Measurements from ENCODE around the gene DAAM1. TPM values are rescaled to one million over a fixed set of nuclear protein-coding genes. Genes with fewer than 3 reads are reported as not detected.

Gene DAAM1
- 11.7 TPM for polyA plus RNA-seq (2013, experiment 1 of 2; ENCODE audit: insufficient read length)
- polyA plus RNA-seq (2013, experiment 2 of 2; ENCODE audit: insufficient read length), result 15.9 TPM

DNA sequence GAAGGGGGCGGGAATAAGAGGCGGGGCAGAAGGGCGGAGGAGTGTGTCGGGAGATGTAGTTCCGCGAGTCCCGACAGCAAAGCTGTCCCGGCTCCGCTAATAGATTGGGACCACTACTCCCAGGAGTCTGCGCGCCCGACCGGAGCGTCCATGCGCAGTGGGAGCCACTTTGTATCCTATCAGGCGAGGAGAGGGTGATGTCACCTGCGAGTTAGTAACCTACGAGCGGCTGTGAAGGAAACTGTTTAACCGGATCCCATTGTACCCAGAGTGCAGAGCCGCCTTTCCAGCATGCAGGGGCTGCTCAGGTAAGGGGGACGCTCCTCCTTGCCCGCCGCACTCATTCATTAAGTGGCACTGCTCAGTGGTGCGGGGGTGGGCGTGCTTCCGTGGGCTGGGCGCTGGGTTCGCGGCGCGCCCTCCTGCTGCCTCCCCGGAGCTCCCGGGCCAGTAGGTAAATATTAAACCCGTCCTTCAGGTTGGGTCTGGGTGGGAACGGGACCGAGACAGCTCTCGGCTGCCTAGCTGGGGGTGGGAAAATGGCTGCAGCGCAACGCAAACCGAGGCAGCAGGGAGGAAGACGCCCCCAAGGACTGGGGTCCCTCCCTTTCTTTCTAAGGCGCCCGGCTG is at the start of gene DAAM1:
Gene DAAM1, plus strand, starts transcription at position 207 of the 630 bp plus-strand sequence. CDS start 74,811 bp downstream, outside the sequence.
- DNase-seq, result peak; percentile 99

DNA sequence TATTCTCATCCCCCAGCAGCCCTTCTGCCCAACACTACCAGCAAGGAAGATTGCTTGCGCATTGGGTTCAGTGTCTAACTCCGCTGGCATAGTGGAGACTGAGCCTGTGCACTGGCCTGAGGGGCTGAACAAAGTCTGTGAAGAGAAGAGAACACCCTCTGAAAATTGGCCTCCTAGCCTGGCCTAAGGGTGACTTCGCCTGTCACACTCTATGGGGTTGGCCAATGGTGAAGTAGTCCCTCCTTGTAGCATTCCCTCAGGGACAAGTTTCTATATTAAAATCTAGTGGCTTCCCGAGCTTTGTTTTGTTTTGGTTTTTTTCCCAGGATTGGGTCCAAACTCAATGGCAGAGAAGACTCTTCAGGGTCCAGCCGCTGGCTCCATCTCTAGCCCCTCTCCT is 49.1 kb upstream of the DAAM1 start:
- no peak for DNase-seq

DNA sequence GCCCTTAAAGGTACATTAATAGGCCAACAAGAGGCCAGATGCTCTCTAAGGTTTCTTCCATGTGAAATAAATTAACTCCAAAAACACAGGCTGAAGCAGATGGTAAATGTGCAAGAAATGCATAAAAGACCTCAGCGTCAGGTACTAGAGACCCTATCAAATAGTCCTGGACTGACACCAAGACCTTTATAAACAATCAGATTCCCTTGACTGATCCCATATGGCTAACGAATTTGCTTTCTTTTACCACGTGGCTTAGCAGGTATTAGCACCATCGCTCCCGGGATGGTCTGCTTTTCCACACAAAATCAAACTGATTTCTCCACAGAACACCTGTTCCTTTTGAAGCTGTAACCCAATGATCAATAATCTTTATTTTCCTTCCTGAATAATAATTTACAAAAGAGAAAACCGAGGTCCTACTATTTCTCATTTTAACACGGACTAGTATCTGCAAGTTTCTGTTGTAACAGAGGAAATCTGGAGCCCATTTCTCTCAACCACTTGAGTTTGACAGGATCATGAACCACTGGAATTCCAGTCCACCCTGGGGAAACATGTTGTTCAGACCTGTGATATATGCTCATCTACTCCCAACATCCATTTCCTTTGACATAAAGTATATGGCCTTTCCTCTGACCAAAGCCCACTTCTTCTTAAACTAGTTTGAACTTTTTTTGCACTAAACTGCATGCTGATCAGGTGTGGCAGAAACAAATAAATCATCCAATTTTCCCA is 48.2 kb upstream of the DAAM1 start:
- DNase-seq, result no peak

DNA sequence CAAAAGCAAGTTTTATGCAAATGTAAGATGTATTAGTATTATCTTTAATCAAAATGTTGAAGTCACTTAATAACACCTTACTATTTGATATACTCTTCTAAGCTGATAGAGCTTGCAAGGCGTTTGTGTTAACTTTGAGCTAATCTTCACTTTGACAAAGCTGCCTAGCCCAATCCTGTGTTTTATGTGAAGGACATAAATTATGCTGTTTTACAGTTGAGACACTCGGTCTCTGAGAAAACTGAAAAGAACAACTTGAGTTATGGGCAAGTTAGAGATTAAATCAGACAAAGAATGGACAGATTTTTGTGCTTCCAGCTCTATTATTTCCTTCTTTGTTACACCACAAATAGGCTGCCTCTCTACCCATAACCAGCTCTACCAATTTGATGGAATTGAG is 42.0 kb upstream of the DAAM1 start:
- DNase-seq, result no peak

DNA sequence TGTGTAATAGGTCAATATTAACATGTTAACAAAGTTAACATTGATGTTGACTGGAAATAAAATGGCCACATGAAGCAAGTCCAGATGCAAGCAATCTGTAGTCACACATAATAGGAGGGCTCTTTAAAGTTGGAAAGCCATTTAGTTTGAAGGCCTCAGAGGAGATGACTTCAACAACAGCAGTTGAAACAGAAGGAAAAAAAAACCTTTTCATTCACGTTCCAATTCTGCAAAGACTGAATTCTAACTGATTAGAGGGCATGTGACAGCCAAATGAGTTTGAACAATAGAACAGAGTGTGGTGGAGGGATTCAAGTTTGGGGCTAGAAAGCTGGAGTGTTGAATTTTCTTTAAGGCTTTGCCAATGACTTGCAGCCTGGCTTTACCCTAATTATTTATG is 41.5 kb upstream of the DAAM1 start:
- no peak for DNase-seq

DNA sequence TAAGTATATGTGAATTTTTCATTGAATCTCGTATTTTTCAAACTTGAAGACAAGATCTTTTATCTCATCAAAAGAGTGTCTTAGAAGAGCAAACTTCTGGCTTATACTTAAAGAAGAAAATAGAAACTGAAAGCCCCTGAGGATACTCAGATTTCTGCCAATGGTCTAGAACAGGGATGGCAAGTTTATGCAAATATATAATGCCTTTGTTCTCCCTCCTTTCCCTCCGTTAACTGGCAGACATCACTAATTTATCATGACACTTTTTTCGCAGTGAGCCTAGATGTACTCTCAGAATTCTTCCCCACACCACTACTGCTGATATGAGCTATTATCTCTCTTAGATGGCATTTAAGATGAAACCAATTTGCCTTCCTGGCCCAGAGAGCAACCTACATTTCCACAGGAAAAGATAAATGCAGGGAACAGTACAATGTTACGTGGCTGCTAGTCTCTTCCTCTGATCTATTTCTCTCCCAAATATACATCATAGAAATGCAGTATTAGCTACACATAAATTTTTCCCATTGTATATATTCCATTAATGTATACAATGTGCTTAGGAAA is 40.0 kb upstream of the DAAM1 start:
- DNase-seq, result no peak

DNA sequence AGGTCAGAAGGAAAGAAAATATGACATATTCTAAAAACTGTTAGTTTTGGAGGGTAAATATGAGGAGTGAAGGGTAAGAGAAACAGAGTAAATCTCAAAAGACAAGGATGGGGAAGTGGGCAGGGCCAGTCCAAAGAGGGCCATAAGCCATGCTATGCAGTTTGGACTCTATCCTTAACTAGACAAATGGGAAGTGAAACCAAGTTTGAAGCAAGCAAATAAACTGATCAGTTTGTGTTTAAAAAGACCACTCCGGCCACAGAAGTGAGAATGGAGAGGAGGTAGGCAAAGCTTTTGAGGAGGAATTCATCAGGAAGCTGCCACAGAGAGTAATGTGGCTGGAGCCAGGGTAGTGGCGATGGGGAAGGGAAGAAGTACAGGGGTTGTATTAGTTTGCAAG is 37.5 kb upstream of the DAAM1 start:
- DNase-seq, result no peak

DNA sequence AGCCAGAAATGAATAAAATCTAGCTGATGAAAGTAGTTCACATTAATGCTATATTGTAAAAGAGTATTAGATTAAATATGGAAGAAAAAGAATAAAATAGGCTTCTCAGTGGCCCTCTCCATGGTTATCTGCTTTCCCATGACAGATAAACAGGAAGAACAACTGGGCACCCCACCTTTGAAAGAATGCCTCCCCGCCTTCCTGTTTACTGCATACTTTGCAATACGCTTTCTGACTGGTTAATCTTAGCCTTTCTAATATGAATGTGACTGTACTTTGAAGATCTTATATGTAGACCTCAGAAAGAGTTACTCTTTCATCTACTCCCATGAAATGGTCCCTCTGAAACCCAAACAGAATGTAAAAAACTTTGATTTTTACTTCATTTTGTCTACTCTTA is 34.1 kb upstream of the DAAM1 start:
- DNase-seq, result no peak

DNA sequence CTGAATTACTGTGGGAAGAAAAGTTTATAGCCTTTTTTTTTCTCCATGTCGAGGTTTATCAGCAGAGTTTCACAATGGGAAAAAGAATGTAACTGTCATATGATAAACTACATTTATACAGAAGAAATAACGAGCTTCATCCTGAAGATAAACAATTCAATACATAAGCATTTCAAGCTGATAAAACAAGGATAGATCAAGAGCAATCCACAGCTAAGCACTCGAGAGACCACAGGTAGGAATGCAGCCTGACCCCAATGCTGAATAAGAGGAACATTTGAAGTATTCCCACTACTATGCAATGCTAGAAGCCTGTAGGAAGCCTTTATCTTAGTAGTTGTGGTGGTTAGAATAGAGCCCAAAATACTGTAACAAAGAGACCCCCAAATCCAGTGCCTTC is 32.6 kb upstream of the DAAM1 start:
- DNase-seq, result no peak

DNA sequence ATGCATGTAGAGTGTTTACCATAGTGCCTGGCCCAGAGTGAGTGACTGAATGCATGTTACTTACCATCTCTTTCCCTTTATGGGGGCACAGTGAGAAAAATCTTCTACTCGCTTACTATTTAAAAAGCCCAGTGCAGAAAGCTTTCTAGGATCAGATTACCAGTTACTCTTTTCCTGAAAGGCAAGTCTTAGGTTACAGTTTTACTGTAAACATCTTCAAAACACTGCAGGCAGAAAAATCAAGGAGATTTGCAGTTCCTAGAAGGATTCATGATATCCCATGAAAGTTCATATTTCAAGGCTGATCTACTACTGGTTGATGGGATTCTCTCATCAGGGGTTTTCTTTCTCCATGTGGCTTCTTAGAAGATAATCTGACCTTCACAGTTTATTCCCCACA is 29.3 kb upstream of the DAAM1 start:
- no peak for DNase-seq

DNA sequence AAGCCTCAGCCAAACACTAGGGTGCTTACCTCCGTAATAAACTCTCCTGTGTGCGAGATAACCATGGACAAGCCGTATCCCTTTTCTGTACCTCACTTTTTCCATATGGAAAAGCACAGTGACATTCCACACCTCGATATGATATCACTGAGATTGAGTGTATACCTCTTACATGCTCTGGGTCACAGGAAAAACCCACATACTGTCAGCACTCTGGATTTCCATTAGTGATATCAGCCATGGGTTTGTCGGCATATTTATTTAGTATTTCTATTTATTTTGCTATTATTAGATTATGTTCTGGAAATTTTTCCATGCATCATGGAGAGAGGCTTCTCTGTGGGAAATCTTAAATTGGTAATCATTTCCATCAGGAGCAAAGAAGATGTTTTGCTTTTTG is 28.0 kb upstream of the DAAM1 start:
- DNase-seq, result no peak

DNA sequence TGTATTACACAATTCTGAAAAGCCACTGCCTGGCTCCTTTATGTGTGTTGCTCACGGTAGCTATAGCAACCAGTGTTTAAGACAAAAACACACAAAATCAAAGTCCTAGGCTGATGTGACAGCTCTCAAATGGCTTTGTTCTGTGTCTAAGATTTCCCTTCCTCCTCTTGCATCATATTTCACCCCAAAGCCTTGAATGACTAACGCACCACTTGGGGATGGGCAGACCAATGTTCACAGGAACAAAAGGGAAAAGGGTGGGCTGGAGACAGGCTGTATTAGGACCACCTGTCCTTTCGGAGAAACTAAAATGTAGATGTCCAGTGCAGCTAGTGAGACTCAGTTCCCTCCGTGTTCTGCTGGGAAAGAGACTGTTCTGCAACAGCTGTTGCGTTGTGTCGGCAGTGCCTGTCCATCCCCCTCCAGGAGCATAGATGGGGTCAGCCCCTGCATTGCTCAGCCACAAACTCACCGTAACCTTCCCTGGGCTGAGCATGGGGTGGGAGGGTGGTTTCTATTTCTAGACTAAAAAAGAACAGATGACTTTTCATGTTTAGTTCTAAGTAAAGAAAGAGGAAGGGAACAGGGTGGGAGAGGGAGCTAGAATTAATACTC is 26.8 kb upstream of the DAAM1 start:
- DNase-seq, result peak; percentile 64

DNA sequence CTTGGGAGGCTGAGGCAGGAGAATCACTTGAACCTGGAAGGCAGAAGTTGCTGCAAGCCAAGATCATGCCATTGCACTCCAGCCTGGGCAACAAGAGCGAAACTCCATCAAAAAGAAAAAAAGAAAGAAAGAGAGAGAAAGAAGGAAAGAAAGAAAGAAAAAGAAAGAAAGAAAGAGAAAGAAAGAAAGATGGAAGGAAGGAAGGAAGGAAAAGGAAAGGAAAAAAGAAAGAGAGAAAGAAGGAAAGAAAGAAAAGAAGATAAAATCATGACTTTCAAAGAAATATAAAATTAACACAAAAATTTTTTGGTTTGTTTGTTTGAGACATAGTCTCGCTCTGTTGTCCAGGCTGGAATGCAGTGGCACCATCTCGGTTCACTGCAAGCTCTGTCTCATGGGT is 22.2 kb upstream of the DAAM1 start:
- DNase-seq, result no peak

DNA sequence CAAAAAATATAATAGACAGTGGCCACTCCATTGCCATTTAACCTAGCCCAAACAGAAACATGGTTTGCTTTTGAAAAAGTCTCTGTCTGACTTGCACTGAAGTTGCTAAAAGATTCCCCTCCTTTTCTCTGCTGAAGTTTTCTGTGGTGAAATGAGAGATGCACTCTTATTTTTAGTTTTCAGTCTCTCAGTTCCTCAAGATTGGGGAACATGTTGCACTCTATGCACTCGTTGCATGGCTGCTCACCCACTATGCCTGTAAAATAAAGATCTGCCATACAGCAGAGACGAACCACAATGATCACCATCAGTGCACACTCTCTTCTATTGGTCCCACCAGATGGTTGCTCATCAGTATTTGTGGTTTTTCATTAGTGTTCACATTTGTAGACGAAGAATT is 13.1 kb upstream of the DAAM1 start:
- no peak for DNase-seq

DNA sequence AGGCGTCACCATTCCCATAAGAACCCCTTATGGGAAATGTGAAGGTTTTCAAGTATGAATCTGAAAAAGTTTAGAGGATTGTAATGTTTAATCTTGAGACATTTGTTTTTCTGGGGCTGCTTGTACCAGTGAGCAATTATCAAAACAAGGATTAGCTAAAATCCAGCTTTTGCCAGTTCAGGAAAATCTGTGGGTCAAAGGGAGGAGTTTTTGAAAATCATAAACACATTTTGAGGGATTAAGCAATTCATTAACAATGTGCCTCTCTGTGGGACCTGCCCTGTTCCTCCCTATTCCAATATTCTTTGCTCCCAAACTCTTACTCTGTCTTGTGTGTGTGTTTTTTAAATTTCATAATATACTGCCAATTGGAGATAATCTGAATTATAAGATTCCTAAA is 11.7 kb upstream of the DAAM1 start:
- peak; percentile 37 for DNase-seq

DNA sequence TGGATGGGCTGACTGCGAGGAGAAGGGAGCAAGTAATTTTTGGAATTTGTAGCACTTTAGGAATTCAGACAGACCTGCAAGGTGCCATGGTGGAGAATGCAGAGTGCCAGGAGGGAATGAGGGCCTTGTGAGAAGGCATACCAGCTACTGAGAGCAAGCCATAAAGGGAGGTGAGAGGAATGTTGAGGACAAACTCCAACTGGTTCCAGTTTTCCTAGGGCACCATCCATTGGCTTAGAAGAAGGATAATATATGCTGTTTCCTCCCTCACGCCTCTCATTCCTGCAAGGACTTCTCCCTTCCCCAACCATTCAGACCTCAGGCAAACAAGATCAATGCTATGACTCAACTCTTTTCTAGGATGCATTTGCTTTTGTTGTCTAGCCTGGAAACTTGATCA is 11.2 kb upstream of the DAAM1 start:
- peak; percentile 30 for DNase-seq

DNA sequence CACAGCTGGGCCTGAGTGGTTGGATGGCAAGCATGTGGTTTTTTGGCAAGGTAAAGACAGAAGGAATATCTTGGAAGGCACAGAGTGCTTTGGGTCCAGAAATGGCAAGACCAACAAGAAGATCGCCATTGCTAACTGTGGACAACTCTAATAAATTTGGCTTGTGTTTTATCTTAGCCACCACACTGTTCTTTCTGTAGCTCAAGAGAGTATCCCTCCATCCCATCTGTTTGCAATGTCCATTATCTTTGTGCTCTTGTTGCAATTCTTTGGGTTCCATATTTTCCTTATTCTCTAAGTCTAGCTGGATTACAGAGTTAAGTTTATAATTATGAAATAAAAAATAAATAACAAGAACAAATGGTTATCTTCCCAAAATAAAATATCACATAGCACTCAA is 6.7 kb upstream of the DAAM1 start:
- DNase-seq, result no peak

DNA sequence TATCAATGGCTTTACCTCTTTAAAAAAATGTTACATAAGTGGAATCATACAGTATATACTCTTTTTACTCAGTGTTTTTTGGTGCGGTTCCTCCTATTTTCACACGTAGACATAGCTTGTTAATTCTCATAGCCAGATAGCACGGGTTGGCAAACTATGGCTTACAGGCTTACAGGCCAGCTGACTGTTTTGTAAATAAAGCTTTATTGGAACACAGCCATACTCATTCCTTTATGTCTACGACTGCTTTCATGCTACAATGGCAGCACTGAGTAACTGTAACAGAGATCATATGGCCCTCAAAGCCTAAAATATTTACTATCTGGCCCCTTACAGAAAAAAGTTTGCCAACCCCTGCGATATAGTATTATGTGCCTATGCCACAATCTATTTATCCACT is 5.8 kb upstream of the DAAM1 start:
- no peak for DNase-seq

DNA sequence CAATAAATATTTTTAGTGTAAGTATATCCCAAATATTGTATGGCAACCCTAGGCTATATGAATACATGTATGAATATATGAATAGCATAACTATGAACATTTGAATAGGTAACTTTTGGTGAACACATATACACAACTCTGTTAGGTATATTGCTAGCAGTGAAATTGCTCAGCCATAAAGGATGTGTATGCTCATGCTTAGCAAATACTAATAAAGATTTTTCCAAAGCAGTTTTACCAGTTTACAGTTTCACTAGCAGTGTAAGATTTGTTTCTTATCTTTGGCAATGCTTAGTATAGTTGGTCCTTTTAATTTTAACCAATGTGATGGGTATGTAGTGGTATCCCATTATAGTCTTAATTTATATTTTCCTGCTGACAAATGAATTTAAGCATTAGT is 5.3 kb upstream of the DAAM1 start:
- DNase-seq, result no peak

DNA sequence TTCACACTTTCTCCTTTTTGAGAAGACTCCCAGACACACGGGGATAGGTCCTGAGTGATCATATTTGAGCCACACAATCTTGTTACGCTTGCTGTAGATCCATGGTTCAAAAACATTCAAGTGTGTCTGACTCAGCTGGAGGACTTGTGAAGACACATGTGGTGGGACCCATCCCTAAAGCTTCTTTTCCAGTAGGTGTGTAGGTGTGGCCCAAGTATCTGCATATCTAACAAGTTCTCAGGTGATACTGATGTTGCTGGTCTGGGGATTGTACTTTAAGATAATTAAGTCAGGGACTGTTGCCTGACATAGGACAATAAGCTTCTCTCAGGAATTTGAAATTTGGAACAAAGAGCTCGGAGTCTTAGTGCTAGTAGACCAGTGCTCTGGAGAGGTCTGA is 4.1 kb upstream of the DAAM1 start:
- DNase-seq, result no peak

DNA sequence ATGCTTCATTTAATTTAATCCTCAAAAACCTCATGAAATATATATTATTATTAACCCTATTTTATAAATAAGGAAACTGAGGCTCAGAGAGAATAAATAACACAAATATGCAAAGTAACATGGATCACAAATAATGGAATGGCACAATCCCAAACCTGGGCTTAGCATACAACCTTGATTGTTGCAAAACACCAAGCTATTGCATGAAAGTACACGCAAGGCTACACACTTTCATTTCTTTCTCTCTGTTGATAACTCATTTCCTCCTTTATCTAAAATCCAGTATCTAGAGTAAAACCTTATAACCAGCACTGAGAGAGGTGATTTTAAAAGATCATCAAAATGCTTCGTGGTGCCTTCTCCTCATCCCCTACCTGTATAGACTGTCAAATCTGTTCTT is 2.8 kb upstream of the DAAM1 start:
- DNase-seq, result no peak

DNA sequence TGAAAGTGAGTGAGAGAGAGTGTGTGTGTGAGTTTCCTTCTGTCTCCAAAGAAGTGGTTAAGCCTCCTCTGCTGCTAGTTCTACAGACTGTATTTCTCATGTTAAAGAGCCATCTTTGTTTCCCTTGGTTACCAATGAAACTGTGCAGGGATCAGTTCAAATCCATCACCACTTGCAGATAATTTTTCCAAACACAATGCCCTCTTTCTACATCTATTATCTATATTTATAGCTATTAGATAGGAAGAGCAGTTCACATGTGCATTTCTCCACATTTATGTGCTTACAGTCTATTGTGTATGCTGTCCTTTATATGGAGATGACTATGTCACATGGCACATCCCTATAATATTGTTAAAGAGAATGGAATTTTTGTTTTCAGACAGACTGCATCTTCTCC is 2.2 kb upstream of the DAAM1 start:
- DNase-seq, result no peak

DNA sequence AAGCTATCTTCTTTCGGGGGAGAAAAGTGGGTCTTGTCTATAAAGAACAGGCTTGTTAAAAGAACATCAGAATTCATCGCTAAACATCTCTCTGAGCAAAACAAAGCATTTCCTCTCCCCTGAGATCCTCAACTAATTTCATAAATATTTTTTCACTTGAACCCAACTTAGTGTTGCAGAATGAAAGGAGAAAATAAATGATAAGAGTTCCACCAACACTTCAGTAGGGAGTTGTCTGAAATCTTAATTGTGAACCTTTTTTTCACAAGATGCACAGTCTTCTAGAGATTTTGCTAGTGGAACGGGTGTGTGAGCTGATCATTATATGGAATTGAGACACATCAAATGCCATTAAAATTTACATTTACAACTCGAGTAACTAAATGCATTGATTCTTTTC is 1.3 kb upstream of the DAAM1 start:
- DNase-seq, result no peak

Data from fibroblast of skin of back (primary cell).